ENCODE data around the gene FPR3. TPM values are rescaled to one million over a fixed set of nuclear protein-coding genes. Genes with fewer than 3 reads are reported as not detected.

FPR3 gene
- polyA plus RNA-seq, 2 of the 4 experiments (the other 2 are of a cell fraction) = not detected

- POLR2A ChIA-PET = no interaction called here
- Histone ChIP-seq H3K4me1 (no peaks in the 10 kb centered on the region), H3K27ac (no peak overlapping the region), H3K9me3 (peaks cover 17% of the 10 kb centered on the region; the same call in 2 of the 3 replicates), H3K4me2 (no peak overlapping the region), H3K4me3 (no peak overlapping the region)
- CTCF ChIA-PET = interaction anchor here (1.8 kb wide), 1 partner anchor 119 kb away, joined by 6 read pairs; no protein-coding TSS in a partner anchor
- ATAC-seq (no peak), DNase-seq (ENCODE audit: low read depth in 1 of 2, low spot score in 1 of 2) (no peak), FAIRE-seq (no peak)
- 0% methylated on average over 1 of the region's 1 CpG for WGBS (ENCODE audit: missing lambda C conversion rate)
- TF ChIP-seq CTCF (IDR thresholded peaks at IDR 0.05) (no peak), ZNF302 (CRISPR knock-in tag; IDR thresholded peaks at IDR 0.05) (no peak), MYC (IDR thresholded peaks at IDR 0.05; ENCODE audit: borderline replicate concordance, low read length) (no peak), CEBPB (IDR thresholded peaks at IDR 0.05) (no peak), HOXB5 (CRISPR knock-in tag; IDR thresholded peaks at IDR 0.05) (no peak), CHD4 (IDR thresholded peaks at IDR 0.05; ENCODE audit: borderline replicate concordance) (no peak), CBX2 (IDR thresholded peaks at IDR 0.05; ENCODE audit: borderline replicate concordance, low read depth) (no peak), PHF8 (IDR thresholded peaks at IDR 0.05; ENCODE audit: borderline replicate concordance, low read depth) (no peak), FOSL2 (IDR thresholded peaks at IDR 0.05) (no peak), FOSL2 (CRISPR knock-in tag; IDR thresholded peaks at IDR 0.05) (no peak), TFCP2L1 (CRISPR knock-in tag; IDR thresholded peaks at IDR 0.05) (no peak)
Measured at GRCh38 chr19:51779181-51779580, 15.8 kb upstream of the FPR3 start.

- WGBS (ENCODE audit: missing lambda C conversion rate) = 0% methylated on average over 2 of the region's 2 CpGs
- Histone ChIP-seq H3K27ac (no peak overlapping the region), H3K4me3 (no peak overlapping the region), H3K4me1 (no peaks in the 10 kb centered on the region), H3K9me3 (peaks cover 17% of the 10 kb centered on the region; the same call in 2 of the 3 replicates), H3K4me2 (no peak overlapping the region)
- ChIA-PET POLR2A (no interaction called here), CTCF (no interaction called here)
- DNase-seq (ENCODE audit: low read depth in 1 of 2, low spot score in 1 of 2) (no peak), FAIRE-seq (no peak), ATAC-seq (no peak)
- TF ChIP-seq JUNB (IDR thresholded peaks at IDR 0.05) = no peak
- no peak for TF ChIP-seq CHD4 (IDR thresholded peaks at IDR 0.05; ENCODE audit: borderline replicate concordance)
- no peak for TF ChIP-seq FOXS1 (CRISPR knock-in tag; IDR thresholded peaks at IDR 0.05)
- TF ChIP-seq BCL3 (IDR thresholded peaks at IDR 0.05) = no peak
- TF ChIP-seq E2F6 (IDR thresholded peaks at IDR 0.05; ENCODE audit: borderline replicate concordance, low read depth) = no peak
- TF ChIP-seq KDM1A (IDR thresholded peaks at IDR 0.05; ENCODE audit: low read depth) = no peak
- TF ChIP-seq GATA3 (IDR thresholded peaks at IDR 0.05; ENCODE audit: borderline replicate concordance) = no peak
- TF ChIP-seq TP53 (CRISPR knock-in tag; IDR thresholded peaks at IDR 0.05) = no peak
- no peak for TF ChIP-seq JUN (IDR thresholded peaks at IDR 0.05)
- TF ChIP-seq FOSB (CRISPR knock-in tag; IDR thresholded peaks at IDR 0.05) = no peak
- TF ChIP-seq POLR2AphosphoS2 (conservative IDR thresholded peaks at IDR 0.05; ENCODE audit: low read length) = no peak
- TF ChIP-seq FOSL2 (IDR thresholded peaks at IDR 0.05) = no peak
- no peak for TF ChIP-seq FOSL2 (CRISPR knock-in tag; IDR thresholded peaks at IDR 0.05)
- TF ChIP-seq BHLHE40 (IDR thresholded peaks at IDR 0.05; ENCODE audit: low read depth, low read length) = no peak
- TF ChIP-seq RAD21 (conservative IDR thresholded peaks at IDR 0.05 in 1 of 2, IDR thresholded peaks at IDR 0.05 in 1 of 2) = no peak
- no peak for TF ChIP-seq HOXB5 (CRISPR knock-in tag; IDR thresholded peaks at IDR 0.05)
- TF ChIP-seq TFCP2L1 (CRISPR knock-in tag; IDR thresholded peaks at IDR 0.05) = no peak
Measured at GRCh38 chr19:51779703-51780102, 15.3 kb upstream of the FPR3 start.

Data from A549 (cell line).